Stimulated activated CD8-positive, alpha-beta memory T cell treated with anti-CD3 and anti-CD28 coated beads, Interleukin-4, amount 100 ng/mL, for 1 hour (primary cell): ENCODE results near the gene ATP6V1A.

Experiments used
- DNase-seq, 2 donors: peaks; one replicate each; pipeline ENCODE4 v3.0.0-alpha.2; 2020; ENCODE audit warnings: low read depth in 2 of 2, low spot score in 1 of 2

Gene ATP6V1A

DNA sequence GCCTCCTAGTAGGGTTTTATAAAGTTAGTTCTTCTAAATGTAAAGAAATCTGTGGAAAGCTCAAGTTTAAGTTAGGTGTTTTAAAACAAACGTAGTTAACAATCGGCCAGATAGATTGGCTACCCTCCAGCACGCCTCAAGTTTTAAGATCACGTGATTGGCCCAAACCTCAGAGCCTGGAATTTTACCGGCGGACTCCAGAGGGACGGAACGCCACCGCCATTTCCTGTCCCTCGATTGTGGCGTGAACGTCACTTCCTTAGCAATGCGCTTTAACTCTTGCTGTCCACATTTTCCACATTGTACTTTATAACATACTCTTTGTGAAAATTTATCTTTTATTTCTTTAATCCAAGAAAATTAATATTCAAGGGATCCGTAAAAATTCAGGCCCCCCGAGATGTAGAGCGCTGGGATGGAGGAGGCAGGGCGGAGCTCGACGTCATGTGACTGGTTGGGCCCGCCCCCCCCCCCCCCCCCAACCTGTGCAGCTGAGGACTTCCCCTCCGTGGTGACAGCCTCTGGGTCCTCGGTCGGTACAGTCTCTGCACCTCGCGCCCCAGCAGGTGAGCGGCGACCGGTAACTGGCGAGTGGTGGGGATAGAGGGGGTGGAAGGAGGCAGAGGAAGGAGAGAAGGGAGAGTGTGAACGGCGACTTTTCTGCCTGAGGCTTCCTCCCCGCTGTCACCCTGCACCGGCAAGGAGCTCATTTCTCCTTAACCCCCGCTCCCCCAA is at the start of gene ATP6V1A:
ATP6V1A (plus strand) TSS at position 488 of the 735 bp plus-strand sequence. CDS start 31,719 bp downstream, outside the sequence.
- DNase-seq, result peak; percentile 49 to 61

DNA sequence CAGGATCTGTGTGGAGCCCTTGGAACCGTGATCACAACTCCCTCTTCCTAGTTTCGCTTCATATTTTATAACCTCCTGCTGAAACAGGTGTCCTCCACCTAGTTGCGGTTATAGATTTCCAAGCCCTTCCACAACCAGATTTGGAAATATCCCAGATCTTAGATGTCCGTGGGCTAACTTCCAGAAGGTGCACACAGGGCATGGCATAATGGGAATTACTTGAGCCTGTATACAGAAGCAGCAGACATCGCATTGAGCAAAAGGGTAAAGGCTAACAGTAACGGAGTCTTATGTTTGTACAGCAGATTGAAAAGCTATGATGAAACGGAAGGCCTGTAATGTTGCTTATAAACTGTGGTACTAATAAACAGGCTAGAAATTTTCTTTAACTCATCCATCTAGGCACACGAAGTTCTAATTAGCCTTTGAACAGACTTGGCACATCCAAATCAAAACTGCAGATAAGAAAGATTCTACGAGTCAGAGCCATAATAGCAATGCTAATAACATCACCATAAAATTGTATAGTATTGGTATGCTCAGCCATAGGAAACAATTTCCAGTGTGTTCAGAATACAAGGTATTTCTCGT is 49.2 kb upstream of the ATP6V1A start:
- no peak for DNase-seq

DNA sequence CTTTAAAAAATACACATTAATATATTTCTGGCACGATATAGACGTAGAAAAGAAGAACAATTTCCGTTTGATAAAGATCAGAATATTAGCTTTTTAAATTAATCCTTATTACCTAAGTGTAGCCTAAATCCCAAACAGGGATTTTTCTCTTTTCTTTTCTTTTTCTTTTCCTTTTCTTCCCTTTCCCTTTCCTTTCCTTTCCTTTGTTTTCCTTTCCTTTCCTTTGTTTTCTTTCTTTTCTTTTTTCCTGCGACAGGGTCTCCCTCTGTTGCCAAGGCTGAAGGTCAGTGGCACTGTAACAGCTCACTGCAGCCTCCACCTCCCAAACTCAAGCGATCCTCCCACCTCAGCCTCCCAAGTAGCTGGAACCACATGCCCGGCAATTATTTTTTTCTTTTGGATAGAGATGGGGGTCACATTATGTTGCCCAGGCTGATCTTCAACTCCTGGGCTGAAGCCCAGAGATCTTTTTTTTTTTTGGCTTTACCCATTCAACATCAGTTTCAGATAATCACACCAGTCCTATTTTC is 48.6 kb upstream of the ATP6V1A start:
- DNase-seq, result no peak

DNA sequence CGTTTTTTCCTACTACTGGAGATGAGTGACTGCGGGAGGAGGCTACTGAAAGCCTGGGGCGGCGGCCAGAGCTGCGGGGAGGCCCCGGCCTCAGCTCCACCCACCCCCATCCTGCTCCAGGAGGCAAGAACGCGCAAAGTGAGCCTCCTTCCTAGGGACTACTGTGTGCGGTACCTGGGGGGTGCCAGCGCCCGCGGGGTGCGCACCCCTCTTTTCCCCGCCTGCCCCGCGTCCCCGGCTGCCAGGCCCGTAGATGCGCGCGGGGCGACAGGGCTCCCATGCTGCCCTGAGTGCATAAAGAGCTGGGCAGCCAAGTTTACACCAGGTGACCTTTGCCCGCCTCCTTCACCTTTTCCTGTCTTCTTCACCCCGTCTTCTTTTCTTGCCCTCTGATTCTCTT is 47.9 kb upstream of the ATP6V1A start:
- DNase-seq, result no peak

DNA sequence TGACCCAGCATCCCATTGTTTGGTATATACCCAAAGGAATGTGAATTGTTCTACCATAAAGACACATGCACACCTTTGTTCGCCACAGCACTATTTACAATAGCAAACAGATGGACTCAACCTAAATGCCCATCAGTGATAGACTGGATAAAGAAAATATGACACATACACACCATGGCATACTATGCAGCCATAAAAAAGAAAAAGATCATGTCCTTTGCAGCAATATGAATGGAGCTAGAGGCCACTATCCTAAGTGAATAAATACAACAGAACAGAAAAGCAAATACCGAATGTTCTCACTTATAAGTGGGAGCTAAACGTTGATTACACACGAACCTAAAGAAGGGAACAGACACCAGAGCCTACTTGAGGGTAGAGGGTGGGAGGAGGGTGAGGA is 39.0 kb upstream of the ATP6V1A start:
- no peak for DNase-seq

DNA sequence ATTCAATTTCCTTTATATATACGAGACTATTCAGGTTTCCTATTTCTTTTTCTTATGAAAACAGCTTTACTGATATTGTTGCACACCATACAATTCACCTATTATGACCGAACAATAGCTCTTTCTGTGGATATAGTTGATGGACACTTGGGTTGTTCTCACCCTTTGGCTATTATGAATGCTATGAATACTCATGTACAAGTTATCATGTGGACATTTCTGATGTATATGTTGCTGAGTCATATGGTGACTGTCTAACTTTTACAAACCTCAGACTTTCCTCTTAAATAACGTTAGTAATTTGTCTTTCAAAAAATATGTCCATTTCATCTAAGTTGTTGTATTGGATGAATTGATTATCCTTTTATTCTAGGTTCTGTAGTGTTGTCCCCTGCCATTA is 34.7 kb upstream of the ATP6V1A start:
- no peak for DNase-seq

DNA sequence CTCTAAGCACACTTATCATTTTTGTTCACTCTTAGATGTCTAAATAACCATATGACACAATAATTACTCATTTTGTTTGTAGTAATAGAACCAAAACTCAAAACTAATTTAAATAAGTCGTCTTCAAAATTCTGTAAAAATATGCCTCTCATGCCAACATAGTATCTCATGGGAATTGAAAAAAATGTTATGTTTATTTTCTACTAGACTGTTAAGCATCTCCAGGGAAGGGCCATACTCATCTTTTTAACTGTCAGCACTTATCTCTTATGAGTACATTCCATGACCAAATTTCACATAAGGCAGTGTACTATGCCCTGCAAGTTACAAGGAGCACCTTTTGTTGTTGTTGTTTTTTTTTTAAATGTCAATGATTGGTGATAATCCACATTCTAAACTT is 32.1 kb upstream of the ATP6V1A start:
- DNase-seq, result no peak

DNA sequence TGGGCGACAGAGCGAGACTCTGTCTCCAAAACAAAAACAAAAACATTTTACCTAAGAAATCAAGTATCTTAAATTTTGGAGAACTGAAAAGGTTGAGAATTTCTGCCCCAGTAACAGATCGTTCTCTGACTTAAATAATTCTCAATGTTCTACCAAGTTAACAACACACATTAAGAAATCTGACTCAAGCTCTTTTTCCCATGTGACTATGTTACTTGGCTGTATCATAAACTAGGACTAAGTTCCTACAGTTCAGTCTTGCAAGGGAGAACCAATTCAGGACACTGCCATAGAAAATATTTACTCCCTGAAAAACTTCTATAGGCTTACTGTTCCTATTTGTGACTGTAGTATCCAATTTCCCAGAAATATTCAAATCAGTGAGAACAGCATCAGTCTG is 29.5 kb upstream of the ATP6V1A start:
- no peak for DNase-seq

DNA sequence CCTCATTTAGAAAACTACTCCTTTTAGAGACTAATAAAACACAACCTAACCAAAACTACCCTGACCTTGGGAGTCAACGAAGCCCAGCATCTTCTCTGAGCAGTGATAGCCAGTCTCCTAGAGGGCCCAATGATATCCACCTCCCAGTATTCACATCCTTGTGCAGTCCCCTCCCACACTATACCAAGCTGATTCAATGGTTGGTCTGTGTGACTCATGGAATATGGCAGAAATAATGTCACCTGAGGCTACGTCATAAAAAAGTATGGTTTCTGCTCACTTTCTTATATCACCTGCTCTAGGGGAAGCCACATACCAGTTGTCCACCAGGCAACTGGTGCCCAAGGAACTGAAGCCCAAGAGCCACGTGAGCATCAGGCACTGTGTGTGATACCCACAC is 29.0 kb upstream of the ATP6V1A start:
- DNase-seq, result no peak

DNA sequence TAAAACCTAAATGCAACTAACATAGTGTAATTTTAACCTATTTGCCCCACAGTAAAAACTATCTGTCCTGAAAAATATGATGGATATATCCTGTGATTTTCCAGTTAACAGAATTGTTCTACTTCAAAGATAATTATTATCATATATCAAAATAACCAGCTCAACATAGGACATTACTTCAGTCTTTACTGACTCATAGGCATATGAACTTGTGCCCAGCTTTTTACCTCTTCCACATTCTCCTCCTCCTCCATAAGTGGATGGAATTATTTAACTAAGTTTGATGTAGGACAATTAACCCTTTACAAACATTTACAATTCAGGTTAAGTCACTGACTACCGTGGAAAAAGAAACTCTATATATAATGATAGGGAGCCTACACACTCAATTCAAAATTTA is 27.5 kb upstream of the ATP6V1A start:
- DNase-seq, result no peak

DNA sequence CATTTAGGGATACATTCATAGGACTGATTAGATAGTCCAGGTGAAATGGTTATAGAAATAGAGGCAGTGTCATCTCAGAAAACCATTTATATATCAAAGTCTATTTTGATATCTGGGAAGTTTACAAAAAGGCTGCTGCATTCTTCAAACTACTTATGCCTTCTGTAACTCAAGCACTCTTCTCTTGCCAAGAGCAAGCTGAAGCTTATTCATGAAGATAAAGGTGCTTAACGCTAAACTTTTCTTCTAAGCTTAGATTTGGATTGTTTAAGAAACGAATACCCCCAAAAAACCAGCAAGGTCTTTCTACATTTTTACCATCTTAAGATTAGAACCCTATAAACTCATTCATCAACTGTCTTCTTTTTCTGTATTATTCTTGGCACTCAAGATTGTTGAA is 27.1 kb upstream of the ATP6V1A start:
- DNase-seq, result no peak

DNA sequence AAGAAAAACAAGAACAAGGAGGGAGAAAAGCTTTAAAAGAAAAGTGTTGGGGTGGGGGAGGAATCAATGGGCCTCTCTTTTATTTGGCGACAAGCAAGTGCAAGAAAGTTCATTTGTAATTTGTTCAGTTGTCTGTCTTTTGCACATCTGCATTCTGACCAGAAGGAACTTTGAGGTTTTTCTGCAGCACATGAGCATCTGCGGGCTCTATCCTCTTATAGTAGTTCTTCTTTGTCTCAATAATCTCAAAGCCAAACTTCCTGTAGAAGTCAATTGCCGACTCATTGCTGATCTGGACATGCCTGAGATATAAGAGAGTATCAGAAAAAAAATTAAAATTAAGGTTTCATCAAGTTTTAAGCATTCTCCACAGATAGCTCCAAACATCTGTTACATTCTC is 25.2 kb upstream of the ATP6V1A start:
- DNase-seq, result no peak

DNA sequence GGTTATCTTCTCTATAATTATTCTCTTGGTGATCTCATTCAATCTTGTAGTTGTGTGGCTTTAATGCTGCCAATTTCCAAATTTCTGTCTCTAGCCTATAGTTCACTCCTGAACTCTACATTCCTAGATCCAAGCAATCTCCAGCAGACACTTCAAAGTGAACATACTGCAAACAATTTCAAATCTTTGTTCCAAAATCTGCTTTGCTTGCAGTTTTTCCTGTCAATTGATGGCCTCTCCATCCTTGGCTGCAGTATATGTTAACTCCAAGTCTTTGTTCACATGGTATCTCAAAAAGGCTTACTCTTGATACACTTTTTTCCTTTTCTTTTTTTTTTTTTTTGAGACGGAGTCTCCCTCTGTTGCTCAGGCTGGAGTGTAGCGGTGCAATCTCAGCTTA is 18.2 kb upstream of the ATP6V1A start:
- no peak for DNase-seq

DNA sequence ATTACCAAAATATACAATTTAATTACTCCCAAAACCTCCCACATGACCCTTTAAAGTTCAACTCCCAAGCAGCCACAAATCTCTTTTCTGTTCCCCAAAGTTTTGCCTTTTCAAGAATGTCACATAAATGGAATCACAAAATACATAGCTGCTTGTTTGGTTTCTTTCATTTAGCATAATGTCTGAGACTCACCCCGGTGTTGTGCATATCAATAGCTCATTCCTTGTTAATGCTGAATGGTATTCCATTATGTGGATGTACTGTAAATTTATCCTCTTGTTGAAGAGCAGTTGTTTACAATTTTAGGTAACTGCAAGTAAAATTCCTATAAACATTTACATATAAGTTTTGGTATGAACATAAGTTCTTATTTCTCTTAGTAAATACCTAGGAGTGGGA is 16.3 kb upstream of the ATP6V1A start:
- no peak for DNase-seq

DNA sequence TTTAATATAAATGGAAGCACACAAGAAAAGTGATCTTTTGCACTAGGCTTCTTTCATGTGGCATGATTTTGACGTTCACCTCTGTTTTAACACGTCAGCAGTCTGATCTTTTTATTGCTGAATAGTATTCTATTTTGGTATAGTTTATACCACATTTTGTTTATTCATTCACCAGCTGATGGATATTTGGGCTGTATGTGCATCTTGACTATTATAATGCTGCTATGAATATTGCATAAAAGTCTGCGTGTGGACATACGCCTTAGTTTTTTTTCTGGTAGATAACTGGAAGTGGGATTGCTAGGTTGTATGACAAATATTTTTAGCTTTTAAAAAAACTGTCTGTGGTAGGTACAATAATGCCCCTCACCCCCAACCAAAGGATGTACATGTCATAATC is 15.1 kb upstream of the ATP6V1A start:
- DNase-seq, result no peak

DNA sequence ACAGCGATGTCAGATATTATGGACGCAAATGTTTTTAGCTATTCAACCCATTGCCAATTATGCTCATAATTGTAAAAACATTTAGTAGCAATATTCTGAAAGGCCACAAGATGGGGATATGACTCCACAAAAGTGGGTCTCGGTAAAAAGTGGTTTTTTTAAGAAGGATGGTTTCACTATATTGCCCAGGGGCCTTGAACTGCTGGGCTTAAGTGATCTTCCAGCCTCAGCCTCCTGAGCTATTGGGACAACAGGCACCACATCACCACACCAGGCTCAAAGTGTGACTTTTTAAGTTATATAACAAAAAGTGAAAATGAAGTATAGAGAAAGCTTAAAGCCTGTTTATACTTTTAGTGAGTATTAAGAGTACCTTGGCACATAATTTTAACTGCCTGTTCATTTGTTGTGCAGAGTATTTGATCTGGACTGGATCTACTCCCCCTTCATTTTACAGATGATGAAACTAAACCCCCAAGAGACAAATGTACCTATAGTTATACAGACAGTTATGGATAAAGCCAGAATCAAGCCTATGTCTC is 10.2 kb upstream of the ATP6V1A start:
- no peak for DNase-seq

DNA sequence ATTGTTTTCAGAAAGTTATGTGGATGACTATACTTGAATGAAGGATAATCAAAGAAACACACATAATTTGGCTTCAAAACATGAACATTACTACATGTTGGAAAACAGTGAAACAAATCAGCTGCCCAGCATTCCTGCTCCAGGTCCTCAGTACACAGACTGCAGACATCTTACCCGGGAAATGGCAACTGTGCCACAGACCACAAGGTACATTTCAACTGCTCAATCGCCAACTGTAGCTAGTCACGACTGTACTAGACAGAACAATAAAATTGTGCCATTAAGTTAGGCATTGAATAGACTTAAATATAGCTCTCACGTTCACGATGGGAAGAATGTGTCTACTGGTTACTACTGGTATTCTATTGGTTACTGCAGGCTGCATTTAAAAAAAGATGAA is 5.7 kb upstream of the ATP6V1A start:
- DNase-seq, result no peak

DNA sequence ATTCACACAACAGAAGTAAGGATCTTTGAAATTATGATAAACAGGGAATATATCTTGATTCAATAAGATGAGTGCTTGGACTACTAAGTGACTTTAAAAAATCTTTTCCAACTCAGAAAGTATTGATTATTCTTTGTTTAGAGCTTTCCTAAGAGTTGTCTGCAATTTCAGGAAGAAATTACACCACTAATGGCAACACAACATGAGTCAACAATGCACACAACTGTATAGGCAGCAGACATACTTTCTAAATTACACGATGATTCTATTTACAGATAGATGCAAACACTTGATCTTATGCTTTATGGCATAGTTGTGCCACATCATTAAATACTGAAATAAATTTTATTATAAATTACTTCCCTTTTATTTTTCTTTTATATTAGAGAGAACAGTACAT is 5.2 kb upstream of the ATP6V1A start:
- DNase-seq, result no peak

DNA sequence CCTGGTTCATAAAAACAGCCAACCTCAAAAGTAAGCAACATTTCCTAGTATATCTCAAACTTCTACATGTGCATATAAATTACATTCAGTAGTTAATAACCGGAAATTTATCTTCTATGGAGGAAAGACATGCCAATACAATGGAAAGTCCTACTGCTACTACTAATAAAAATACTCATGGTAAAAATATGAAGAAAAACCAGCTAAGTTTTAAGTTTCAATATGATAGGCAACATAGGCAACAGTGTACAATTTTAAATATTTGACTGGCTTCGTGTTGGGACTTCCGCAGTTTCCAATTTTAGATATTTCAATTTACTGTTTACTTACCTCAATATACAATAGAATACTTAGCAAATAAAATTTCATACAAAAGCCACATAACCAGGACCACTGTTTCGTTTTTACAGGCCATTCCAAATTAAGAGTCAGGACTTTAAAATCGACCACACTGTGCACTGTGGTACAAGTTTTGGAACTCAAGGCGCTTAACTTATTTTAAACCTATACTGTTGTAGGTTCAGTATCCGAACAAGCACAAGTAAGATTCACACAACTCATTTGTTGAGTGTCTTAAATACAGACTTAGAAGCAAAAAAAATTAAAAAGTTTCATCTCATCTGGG is 3.7 kb upstream of the ATP6V1A start:
- no peak for DNase-seq

DNA sequence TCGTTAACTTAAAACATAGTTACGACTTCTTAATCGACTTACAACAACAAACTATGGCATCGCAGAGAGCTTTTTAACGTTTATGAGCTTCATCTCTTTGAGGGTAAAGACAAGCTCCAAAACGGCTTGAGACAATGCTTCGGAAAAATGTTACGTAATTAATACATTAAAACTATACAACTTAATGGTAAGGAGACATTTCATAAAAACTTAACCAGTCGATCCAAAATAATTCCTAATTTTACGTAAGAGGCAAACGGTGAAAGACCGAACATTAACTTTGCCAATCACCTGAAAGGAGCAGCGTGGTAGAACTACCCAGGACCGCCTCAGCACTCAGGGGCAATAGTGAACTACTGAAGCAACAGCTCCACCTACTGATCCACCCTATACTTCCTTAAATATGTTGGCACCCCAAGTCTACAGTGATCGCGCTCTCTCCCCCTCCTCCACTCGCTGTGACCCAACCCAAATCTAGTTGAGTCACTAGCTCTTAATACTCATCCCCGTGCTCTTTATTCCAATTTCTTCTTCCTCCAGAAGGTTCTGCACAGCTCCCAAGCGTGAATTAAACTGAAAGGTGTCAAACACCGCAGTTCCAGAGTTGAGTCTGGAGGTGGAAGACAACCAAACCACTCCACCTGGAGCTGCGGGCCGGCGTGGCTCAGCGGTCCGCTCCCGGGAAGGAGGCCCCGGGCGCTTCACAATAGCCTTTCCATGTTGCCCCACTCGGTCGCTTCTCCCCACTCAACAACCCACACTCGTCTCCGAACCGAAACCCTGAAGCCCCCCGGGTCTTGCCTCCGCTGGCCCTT is 1.7 kb upstream of the ATP6V1A start:
- DNase-seq, result peak; percentile 36 to 55
